ENCODE results near the gene CACFD1. TPM values are rescaled to one million over a fixed set of nuclear protein-coding genes. Genes with fewer than 3 reads are reported as not detected.

CACFD1 gene
- total and polyA plus RNA-seq, 9 of the 15 experiments (the other 6 are each of a cell fraction or from before 2014, with no cell fraction given): 0.11 to 1.4 (median 1.1) TPM; not detected in 2

- TF ChIP-seq ZBTB33 (CRISPR knock-in tag; IDR thresholded peaks at IDR 0.05): no peak
- TF ChIP-seq ZNF212 (CRISPR knock-in tag; IDR thresholded peaks at IDR 0.05): no peak
- TF ChIP-seq ZNF436 (CRISPR knock-in tag; IDR thresholded peaks at IDR 0.05): no peak
- TF ChIP-seq HMBOX1 (IDR thresholded peaks at IDR 0.05): no peak
- TF ChIP-seq ATF1 (CRISPR knock-in tag; IDR thresholded peaks at IDR 0.05): no peak
- 0 out of 2 replicates have a peak, but pooled peaks have one; percentile 34 for TF ChIP-seq ATF1 (tag; IDR thresholded peaks at IDR 0.05)
- TF ChIP-seq RBFOX2 (IDR thresholded peaks at IDR 0.05; ENCODE audit: low read depth, low read length): no peak
- peak in 1 of 2 experiments; percentile 32 for TF ChIP-seq E2F6 (IDR thresholded peaks at IDR 0.05; ENCODE audit: borderline replicate concordance in 1 of 2, extremely low read depth in 1 of 2, insufficient read depth in 1 of 2, insufficient read length in 1 of 2, low read depth in 1 of 2, low read length in 1 of 2, poor library complexity in 1 of 2, severe bottlenecking in 1 of 2)
- TF ChIP-seq GABPB1 (CRISPR knock-in tag; IDR thresholded peaks at IDR 0.05): peak; percentile 43; the same call in 1 of the 2 replicates
- 0 out of 2 replicates have a peak, but pooled peaks have one; percentile 29 for TF ChIP-seq CHD2 (IDR thresholded peaks at IDR 0.05; ENCODE audit: low read depth, low read length)
- peak; percentile 28; the same call in 1 of the 2 replicates for TF ChIP-seq MGA (IDR thresholded peaks at IDR 0.05)
Measured at GRCh38 chr9:133478851-133479711, 19.3 kb downstream of the CACFD1 start, which contains the start of gene SLC2A6 (continued).
